WERI-Rb-1 (cell line): ENCODE results near the gene CGRRF1.

Source experiments
- DNase-seq: peaks from one replicate; pipeline ENCODE4 v3.0.0-alpha.2; 2020
- H3K27ac ChIP-seq: fragments of 250-450 bp; sonication (Bioruptor Pico); 2 replicates; pipeline ENCODE4 v1.5.1; 2020; ENCODE audit warnings: mild to moderate bottlenecking, moderate library complexity
- H3K27me3 ChIP-seq: fragments of 250-450 bp; sonication (Bioruptor Pico); 2 replicates; pipeline ENCODE4 v1.5.1; 2021; ENCODE audit warnings: mild to moderate bottlenecking, low read depth, moderate library complexity; ENCODE audit not compliant: insufficient read depth, severe bottlenecking
- H3K36me3 ChIP-seq: fragments of 250-450 bp; sonication (Bioruptor Pico); 2 replicates; pipeline ENCODE4 v1.5.1; 2020; ENCODE audit warnings: mild to moderate bottlenecking, moderate library complexity
- H3K4me3 ChIP-seq: 2 replicates; pipeline ENCODE4 v1.5.1; 2011; ENCODE audit warnings: low read depth, mild to moderate bottlenecking, control low read depth, low read length
- H3K9me3 ChIP-seq: fragments of 250-450 bp; sonication (Bioruptor Pico); 2 replicates; pipeline ENCODE4 v1.5.1; 2021; ENCODE audit warnings: mild to moderate bottlenecking, moderate library complexity; ENCODE audit not compliant: severe bottlenecking
- CTCF ChIP-seq: IDR thresholded peaks from 2 replicates; pipeline ENCODE4 v1.5.1; 2011; ENCODE audit warnings: low read depth, mild to moderate bottlenecking, control low read depth, inconsistent platforms, low read length

CGRRF1 gene

DNA sequence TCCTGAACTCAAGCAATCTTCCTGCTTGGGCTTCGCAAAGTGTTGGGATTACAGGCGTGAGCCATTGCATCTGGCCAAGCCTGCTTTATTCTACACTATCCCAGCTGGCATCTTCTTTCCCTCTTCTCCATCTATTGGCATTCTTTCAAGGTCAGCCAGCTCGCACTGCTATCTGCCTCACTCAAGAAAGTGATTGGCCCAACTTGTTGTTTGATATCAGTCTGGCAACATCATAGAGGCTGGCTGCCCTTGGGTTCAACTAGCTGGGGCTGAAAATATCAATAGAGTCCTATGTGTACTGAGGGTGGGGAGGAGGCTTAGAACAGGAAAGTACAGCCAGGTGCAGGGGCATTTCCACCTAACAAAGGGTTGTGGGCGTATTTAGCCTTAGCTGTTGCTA lies 38.1 kb upstream of the CGRRF1 start:
- DNase-seq = no peak
- TF ChIP-seq CTCF = no peak
- Histone ChIP-seq H3K9me3 (peaks cover 8% of the 10 kb centered on the region), H3K36me3 (peaks cover 2% of the 10 kb centered on the region; the same call in 1 of the 2 replicates), H3K27ac (no peak overlapping the region), H3K4me3 (no peak overlapping the region), H3K27me3 (no peaks in the 10 kb centered on the region)

DNA sequence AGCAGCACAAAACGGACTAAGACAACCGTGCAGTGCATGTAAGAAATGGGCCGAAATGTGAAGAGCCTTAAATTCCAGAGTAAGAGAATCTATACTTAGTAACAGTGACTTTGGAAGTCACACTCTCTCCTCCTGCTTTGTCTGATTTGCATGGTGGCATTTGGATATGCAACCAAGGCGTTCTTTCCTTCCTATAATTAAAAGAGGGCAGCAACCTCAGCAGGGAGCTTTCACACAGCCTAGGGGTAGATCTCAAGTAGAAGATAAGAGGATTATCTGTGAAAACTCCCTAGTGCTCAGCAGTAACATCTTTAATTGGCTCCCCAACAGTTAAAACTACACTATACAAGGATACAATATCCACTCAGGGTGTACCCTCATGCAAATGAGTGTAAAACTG lies 37.4 kb upstream of the CGRRF1 start:
- 0 out of 2 replicates have a peak overlapping the region, but pooled peaks have one; percentile 19 for H3K27ac ChIP-seq
- H3K9me3 ChIP-seq = peaks cover 7% of the 10 kb centered on the region
- H3K36me3 ChIP-seq = peaks cover 2% of the 10 kb centered on the region; the same call in 1 of the 2 replicates
- peak; percentile 27 for DNase-seq
- no peak overlapping the region for H3K4me3 ChIP-seq
- no peaks in the 10 kb centered on the region for H3K27me3 ChIP-seq
- TF ChIP-seq CTCF = no peak

- no peaks in the 10 kb centered on the region for H3K27me3 ChIP-seq
Measured at GRCh38 chr14:54474232-54474793, 35.4 kb upstream of the CGRRF1 start.

GRCh38 chr14:54475187-54475899 lies 34.4 kb upstream of the CGRRF1 start:
- Histone ChIP-seq H3K27me3 (no peaks in the 10 kb centered on the region), H3K36me3 (peaks cover 14% of the 10 kb centered on the region)
- TF ChIP-seq CTCF = no peak

More at GRCh38 chr14:54474232-54474793, 35.4 kb upstream of the CGRRF1 start:
- DNase-seq = no peak
- H3K9me3 ChIP-seq = no peaks in the 10 kb centered on the region
- H3K36me3 ChIP-seq = peaks cover 7% of the 10 kb centered on the region; the same call in 1 of the 2 replicates
- no peak for TF ChIP-seq CTCF
- no peak overlapping the region for H3K4me3 ChIP-seq
- H3K27ac ChIP-seq = no peak overlapping the region

DNA sequence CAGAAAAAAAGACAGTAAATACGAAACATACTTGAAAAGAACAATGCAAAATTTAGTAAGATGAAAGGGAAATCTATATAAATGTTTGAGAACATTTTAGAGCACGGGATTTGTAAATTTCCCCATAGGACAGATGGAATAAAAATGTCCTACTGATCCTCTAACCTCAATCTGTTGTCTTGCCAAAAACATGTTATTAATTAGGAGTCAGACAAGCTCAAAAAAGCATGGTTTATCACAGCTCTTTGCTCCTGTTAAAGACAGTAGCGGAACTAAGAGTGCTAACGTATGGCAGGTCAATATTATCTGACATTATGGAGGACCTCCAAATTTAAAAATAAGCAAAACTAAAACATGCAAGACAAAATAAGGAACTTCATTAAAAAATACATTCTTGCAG lies 33.8 kb upstream of the CGRRF1 start:
- DNase-seq = no peak
- no peak for TF ChIP-seq CTCF

More at GRCh38 chr14:54475187-54475899, 34.4 kb upstream of the CGRRF1 start:
- Histone ChIP-seq H3K27ac (no peak overlapping the region), H3K9me3 (no peaks in the 10 kb centered on the region), H3K4me3 (no peak overlapping the region)
- DNase-seq = no peak

More for the DNA sequence above, 33.8 kb upstream of the CGRRF1 start:
- no peaks in the 10 kb centered on the region for H3K9me3 ChIP-seq
- H3K27me3 ChIP-seq = no peaks in the 10 kb centered on the region
- no peak overlapping the region for H3K4me3 ChIP-seq
- peaks cover 14% of the 10 kb centered on the region for H3K36me3 ChIP-seq
- no peak overlapping the region for H3K27ac ChIP-seq
